ENCODE data around the gene TAF11.

DNA sequence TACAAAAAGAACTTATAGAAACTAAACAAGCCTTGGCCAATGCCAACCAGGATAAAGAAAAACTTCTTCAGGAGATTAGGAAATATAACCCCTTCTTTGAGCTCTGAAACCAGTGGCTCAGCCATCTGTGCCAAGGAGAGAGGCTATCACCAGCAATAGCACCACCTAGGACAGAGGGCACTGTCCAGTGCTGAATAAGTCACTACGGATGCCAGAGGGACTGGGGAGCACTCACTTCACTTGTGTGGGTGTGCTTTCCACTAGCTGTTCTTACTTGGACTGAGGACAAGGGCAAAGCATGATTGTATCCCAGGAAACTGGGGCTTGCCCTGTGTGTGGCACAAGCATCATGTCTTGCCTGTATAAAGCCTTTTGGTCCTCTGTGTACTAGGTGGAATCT lies 15.5 kb downstream of the TAF11 start:
- TF ChIP-seq CTCF (IDR thresholded peaks at IDR 0.05): no peak
- TF ChIP-seq POLR2A (IDR thresholded peaks at IDR 0.05): no peak
